HG03565 (cell line): ENCODE measurements around the gene RAET1E.
"Not testable (repeated sequence)": the region's sequence is repeated elsewhere in the genome, so short reads cannot be mapped to it uniquely, and the experiment has no call there.

Experiments
- ATAC-seq: cut with Tn5 transposase; IDR thresholded peaks from one replicate; pipeline ENCODE4 v1.9.1; 2021; ENCODE audit warnings: mild to moderate bottlenecking, moderate library complexity; ENCODE audit not compliant: unreplicated experiment

Gene RAET1E

DNA sequence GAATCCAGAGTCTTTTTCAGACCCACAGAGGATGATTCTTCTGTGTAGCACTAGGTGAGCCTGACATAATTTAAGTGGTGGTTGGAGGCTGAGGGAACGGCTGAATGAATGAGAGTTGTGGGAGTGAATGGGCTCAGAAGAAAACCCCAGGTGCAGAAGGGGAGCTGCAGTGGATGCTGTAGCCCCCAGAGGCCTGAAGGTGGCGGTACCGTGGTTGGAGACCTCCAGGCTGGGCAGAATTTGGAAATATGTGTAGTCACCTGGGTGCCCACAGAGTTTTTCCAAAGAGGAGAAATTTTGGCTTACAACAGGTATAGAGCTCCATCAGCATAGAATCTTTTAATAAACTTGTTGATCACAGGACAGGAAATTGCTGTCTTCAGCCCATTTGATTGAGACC is 31.5 kb upstream of the RAET1E start:
- no peak for ATAC-seq

DNA sequence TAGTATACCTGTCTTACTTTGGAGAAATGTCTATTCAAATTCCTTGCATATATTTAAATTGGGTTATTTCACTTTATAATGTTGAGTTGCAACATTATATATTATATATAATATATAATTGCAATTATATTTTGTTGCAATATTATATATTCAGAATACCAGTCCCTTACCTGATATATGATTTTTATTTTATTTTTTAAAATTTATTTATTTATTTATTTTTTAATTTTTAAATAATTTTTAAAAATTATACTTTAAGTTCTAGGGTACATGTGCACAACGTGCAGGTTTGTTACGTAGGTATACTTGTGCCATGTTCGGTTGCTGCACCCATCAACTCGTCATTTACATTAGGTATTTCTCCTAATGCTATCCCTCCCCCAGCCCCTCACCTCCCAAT is 29.1 kb upstream of the RAET1E start:
- not testable (repeated sequence) for ATAC-seq

DNA sequence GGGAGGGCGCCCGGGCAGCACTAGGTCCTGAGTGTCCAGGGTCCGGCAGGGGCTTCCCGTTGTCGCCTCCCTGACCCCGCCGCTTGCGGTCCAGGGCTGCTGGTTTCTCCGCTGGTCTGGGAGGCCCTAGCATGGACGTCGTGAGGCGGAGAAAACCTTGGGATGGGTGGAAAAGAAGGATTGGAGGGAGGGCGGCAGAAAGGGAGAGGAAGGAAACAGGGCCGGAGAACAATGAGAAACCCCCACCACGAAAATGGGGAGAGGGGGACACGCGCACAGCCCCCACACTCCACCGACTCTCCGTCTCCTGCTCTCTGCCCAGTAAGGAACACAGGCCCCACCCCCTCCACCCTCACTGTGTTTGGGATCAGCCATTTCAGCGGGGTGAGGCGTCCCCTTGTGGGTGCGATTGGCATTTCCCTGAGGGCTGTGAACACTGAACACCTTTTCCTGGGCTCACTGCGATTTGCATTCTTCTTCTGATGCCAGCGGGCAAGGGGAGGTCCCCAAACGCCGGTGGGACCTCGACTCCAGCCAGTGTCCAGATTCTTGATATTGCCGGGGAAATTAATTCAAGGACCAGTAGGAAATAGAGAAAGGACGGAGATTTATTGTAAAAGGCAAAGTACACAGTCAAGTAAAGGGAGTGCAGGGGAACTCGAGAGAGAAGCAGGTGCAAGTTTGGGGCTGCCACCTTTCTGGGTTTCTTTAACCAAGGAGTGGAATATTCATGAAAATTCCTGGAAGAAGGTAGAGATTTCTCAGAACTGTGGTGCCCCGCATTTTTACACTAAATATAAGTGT is 28.3 kb upstream of the RAET1E start:
- ATAC-seq = no peak

DNA sequence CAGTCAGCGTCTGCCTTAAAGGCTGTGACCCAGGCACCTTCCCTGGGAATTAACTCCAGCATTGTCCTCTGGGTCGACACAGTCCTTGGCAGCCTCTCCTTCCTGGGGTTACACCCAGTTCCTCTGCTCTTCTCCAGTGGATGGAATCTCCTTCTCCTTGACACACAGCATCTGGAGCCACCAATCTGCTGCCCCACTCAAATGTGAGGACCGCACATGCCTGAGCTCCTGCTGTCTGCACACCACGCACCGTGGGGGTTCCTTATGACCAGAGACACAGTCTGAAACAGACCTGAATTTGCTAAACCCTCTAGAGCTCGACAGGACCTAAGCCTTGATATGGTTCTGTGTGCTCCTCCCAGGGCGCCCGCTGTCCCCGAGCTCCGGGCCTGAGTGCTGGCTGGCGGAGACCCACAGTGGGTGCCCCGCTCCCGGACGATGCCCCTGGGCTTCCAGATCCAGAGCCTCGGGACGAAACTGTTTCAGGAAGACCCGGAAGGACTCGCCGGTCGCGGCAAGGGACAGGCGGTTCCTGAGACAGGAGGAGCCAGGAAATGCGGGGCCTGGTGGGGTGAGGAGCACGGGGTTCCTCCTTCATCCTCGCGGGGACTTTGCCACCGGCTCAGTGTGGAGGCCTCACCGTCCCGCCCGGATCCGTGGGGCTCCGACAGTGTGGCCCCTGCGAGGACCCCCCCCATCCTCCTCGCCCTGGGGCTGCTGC is 27.5 kb upstream of the RAET1E start:
- no peak for ATAC-seq

DNA sequence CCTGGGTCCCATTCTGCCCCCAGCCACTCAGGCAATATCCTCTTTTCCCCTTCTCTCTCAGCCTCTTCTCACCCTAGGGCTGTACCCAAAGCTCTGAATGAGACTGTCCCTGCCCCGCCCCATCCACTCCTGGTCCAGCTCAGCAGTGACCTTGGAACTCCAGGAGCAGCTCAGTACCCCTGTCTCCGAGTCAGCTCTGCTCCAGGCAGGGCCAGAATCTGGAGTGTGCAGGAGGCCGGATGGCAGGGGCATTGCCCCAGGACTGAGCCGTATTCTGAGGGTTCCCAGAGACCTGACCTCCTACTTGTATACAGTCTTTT is 27.0 kb upstream of the RAET1E start:
- ATAC-seq = no peak

DNA sequence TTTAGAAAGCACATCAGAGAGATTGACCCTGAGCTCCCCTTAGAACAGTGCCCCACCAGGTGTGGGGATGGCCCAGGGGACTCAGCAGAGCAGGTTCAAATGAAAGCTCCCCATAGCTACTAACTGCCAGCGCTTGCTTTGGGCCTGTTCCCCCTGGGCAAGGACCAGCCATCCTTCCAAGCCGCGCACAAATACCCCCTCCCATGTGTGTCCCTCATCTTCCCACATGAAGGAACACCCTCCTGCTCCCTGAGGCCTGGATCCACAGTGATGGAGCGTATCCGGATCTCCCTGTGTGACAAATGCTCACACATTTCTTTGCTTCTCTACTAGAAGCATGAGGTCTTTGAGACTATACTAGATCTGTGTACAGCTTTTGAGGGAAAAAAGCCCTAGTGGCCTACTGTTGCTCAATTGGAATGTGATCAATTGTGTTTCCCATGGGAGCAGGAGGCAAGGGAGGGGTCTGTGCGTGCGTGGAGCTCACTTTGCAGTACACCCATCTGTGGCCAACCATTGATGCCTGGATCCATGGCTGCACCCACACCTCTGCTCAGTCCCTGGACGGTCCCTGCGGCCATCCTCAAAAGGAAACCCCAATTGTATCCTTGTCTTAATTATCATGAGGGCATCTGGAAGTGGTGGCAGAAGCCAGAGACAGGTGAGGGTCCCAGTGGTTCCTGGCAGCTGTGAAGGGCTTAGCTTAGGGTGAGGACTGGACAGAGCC is 26.5 kb upstream of the RAET1E start:
- no peak for ATAC-seq

DNA sequence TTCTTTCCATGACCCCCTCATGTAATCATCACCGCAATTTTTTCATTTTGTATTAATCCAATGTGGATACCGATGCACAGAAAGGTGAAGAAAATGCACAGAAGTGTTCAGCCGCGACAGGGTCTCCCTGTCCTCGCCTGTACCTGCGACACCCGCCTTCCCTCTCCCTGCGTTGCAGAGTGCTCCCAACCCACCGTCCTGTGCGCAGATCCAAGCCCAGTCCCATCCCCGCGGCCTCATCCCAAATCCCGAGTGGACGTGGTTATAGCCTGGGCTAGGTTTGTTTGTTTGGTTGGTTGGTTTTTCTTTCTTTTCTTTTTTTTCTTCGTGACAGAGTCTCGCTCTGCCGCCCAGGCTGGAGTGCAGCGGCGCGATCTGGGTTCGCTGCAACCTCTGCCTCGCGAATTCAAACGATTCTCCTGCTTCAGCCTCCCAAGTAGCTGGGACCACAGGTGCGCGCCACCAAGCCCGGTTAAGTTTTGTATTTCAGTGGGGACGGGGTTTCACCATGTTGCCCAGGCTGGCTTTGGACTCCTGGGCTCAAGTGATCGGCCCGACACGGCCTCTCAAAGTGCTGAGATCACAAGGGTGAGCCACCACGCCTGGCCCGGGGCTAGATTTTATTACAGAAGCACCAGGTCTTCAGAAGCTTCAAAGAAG is 25.5 kb upstream of the RAET1E start:
- ATAC-seq = no peak

DNA sequence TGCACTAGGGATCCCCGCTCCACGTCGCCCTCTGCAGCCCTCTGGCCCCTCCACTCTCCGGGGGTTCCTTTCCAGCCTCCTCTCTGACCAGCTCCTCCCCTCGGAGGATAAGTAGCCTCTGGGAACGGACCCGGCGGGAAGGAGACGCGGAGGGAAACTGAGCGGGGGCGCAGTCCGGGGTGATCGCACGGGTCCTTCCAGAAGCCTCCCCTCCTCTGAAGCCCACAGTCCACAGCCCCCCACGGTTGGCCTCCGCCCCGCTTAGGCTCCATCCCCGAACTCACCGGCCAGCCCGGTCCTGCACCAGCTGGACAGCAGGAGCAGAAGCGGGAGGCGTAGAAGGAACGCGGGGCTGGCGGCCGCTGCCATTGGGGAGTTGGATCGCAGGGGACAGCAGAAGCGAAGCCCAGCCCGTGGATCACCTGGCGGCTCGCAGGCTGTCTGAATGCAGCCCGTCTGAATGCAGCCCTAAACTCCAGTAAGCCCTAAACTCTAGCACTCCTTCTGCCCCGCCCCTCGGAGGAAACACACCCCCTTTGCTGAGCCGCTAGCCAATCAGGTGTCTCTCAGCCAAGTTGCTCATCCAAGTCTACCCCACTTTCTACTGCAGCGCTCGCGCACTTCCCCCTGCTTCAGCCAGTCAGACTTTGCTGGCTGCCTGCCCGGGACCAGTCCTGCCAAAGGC is 24.9 kb upstream of the RAET1E start, which contains the start of gene RAET1G:
RAET1G (minus strand) TSS at position 480 of the 685 bp plus-strand sequence; CDS start at position 369, 111 bp downstream.
- no peak for ATAC-seq

DNA sequence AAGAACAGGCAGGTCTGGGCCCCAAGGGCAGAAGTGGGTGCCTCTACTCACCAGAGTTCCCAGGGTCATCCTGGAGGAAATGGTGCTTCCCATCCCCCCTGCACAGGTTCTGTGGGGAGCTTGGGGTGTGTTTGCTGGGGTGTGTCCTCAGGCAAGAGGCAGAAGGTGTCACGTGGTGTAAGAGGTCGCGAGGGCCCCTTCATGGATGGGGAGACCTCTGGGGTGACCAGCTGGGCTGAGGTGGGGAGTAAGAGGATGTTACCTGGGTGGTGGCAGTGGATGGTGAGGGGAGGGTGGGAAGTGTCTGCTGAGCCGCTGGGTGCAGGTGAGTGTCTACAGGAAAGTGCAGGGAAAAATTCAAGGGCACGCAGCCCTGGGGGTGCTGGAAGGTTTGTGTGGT is 24.2 kb upstream of the RAET1E start:
- ATAC-seq = not testable (repeated sequence)

DNA sequence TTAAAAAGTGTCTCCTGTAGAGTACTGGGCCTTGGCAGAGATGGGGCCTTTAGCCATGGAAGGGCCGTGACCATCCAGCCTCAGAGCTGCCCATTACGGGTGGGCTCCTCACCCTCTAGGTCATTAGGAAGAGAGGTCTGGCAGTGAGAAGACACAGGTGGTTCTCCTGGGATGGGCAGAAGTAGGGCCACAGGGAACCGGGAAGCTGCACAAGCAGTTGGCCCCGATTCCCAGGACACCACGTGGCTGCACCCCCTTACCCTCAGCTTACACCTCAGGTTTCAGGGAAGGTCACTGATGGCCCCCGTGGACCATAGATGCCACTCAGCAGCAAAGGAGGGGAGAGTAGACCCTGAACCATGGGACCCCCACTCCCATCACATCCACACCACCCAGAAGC is 23.4 kb upstream of the RAET1E start:
- ATAC-seq = no peak

DNA sequence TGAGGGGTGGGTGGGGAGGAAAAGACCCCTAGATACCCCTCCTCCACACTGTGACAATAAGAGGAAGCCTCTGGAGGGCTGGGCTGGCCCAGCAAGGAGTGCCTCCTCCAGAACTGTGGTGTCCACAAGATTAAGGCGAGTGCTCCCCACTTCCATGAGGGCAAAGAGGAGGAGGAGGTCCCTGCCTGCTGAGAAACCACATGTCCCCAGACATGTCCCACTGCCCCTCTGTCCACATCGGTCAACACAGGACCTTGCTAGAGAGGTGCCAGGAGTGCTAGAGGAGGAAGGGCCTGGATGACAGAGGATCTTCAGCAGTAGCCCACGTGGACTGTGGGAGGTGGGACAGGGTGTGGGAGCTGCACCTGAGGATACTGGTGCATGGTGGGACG is 21.9 kb upstream of the RAET1E start:
- ATAC-seq = no peak

DNA sequence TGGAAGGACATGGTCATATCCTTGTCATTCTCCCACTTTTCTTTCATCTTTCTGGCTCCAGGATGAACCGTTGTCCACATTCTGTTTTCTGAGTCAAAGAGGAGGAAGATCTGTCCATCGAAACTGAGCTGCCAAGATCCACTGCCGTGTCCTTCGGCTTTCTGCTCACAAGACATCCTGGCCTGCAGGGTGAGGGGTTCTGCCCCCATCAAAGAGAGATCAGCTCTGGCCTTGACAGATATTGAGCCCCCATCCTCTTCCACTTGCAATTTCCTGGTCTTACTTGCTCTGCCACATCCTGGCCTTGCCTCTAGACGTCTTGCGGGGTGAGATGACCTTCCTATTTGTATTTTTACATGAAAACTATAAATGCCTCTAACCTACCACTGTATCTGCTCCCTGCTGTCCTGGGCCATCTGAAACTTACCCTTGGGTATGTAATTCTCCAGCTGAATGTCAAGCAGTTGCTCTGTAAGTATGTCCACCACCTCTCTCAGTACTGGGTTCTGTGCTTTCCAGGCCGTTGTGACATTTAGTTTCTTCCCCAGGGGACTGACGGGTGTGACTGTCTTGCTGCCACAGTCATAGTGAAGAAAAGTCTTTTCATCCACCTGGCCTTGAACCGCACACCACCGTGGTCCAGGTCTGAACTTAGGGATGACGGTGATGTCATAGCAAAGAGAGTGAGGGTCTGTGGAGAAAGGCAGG is 21.4 kb upstream of the RAET1E start:
- not testable (repeated sequence) for ATAC-seq

DNA sequence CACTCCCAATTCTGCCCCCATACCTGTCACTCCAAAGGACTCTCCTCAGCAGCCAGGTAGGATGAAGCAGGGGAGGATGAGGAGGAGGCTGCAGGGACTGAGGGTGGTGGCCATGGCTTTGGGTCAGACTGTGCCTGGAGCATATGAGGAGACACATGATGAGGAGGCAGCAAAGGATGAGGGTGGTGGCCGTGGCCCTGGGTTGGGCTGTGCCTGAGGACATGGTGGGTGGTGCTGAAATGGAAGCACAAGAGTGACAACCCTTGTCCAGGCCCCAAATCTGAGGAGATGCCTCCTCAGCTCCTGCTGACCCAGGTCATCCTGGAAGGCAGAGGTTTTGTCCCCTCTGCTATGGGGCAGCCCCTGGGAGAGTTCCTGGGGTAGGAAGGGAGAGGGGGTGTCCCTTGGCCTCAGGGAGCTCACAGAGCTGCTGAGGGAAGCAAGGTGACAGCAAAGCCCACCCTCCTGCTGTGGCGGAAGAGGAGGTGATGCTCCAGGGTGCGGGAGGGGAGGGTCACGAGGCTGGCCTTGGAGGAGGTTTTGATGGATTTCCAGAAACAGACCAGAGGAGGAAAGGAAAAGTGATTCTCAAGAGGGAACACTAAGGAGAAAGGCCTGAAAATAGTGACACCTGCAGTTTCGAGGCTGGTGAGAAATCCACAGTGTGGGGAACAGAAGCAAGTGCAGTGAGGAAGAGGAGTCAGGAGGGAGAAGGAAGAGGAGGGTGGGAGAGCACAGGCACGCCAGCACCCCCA is 20.4 kb upstream of the RAET1E start:
- ATAC-seq = no peak

DNA sequence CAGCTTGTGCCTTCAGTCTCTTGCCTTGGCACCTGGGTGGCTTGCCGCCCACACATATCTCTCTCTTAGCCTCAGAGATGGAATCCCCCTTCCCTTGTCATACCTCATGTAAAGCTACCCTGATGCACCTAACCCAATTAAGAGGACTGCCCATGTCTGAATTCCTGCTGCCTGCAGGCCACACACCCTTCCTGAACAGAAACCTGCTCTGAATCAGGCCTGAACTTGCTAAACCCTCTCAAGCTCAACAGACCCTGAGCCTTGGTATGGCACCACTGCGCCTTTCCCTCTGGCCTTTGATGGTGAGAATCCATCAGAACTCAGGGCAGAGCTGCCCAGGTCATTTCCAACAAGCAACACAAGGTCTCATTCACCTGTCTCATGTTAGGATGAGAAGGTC is 19.8 kb upstream of the RAET1E start:
- ATAC-seq = no peak

DNA sequence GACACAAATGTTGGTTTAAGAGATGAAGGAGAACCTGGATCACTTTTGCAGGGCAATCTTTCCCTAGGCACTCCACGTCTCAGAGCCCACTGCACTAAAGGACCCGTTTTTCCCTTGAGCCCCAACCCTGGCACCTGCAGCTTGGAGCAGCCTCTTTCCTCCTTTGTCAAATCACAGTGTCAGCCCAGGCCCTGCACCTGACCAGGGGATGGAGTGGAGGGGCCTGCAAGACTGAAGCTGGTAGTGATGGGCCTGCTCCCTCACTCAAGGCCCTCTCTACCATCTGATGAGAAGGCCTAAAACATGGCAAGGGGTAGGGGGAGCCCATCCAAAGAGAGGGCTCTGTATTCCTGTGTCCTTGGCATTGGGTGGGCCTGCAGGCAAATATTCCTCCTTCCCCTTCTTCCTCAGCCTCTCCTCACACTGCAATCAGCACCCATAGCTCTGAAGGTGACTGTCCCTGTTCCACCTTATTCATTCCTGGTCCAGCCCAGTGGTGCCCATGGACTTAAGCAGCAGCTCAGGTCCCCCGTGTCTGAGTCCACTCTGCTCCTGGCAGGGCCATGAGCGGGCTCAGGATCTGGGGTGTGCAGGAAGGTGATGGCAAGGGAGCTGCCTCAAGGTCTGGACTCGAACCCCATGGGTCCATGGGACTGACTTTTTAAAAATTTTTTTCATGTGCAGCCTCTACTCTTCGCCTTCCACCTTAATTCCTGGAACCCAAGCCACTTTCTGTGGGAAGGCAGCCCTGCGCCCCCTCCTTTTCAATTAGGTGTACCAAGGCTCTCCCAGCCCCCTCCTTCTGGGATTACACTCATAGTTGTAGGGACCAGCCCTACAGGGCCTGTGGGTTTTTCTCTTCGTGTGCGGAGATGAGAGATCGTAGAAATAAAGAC is 18.3 kb upstream of the RAET1E start:
- ATAC-seq = no peak

DNA sequence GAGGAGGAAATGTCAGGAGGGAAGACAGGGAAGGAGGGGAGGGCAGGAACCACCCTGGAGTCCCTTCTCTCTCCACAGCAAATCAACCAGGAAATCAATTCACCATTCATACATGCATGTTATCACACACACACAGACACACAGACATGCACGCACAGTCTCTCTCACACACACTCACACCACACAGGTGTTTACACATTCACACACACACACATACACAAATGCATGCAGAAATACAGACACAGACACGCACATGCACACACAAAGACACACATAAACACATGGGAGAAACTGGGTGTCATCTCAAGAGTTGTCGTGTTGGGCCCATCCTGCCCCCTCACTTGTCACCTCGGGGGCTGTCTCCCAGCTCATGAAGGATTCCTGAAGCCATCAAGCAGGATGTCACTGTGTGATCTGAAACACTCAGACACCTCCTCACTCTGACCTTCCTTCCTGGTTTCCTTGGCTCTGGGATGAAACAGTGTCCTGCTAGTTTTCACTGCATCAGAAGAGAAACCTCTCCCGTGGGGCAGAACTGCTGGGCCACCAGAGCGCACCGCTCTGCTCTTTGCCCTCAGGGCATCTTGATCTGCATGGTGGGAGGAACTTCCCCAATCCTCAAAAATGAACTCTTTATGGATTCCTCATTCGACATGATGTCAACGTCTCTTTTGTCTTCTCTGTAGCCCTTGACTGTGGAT is 15.8 kb upstream of the RAET1E start:
- ATAC-seq = no peak

DNA sequence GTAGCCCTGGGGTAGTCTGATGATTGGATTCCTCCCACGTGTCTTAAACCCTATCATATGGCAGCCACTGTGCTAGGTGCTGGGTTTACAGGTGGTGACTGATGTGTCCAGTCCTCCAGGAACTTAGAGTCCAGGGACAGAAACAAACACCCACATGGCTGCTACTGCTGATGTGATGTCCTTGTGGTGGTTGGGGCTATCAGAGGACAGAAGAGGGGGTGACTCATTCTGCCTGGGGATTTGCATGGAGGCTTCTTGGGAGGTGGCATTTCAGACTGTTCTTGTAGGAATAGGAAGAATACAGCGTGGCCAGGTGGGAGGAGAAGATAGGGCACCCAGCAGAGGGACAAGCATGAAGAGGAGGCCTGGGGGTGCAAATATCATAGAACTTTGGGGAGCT is 15.2 kb upstream of the RAET1E start:
- ATAC-seq = no peak

DNA sequence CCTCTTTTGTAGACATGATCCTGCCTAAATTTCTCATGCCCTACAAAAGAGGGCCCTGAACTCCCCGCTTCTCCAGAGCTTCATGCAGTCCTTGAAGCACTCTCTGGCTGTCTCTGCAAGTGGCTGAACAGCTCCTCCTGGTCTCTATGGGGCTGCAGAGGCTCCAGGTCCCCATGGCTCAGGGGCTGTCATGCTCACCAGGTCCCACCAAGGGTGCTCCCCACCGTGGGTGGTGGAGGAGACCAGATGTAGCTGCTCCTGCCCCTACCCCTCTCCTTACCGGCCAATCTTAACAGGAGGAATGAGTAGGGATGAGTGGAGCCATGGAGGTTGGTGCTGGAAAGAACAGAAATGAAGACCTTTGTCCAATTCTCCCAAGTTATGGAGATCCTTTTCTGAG is 14.8 kb upstream of the RAET1E start:
- not testable (repeated sequence) for ATAC-seq
